IgD-negative memory B cell (primary cell): Measurements from ENCODE around the gene FNDC10. TPM values are rescaled to one million over a fixed set of nuclear protein-coding genes. Genes with fewer than 3 reads are reported as not detected.
"Not testable (repeated sequence)": the region's sequence is repeated elsewhere in the genome, so short reads cannot be mapped to it uniquely, and the experiment has no call there.

Experiments
- H3K27ac Mint-ChIP-seq, 3 donors: one replicate each; pipeline ENCODE4 v1.8.0; 2020 to 2022; ENCODE audit warnings: mild to moderate bottlenecking in 3 of 3, mixed read lengths in 3 of 3, moderate library complexity in 1 of 3
- H3K27me3 Mint-ChIP-seq: one replicate; pipeline ENCODE4 v1.8.0; 2021; ENCODE audit warnings: mixed read lengths
- H3K36me3 Mint-ChIP-seq: one replicate; pipeline ENCODE4 v1.8.0; 2020; ENCODE audit warnings: mild to moderate bottlenecking, mixed read lengths
- H3K4me1 Mint-ChIP-seq, 3 donors: one replicate each; pipeline ENCODE4 v1.8.0; 2020 to 2022; ENCODE audit warnings: mixed read lengths in 3 of 3, mild to moderate bottlenecking in 1 of 3
- H3K4me3 Mint-ChIP-seq, 4 donors: one replicate each; pipeline ENCODE4 v1.8.0; 2020 to 2022; ENCODE audit warnings: mild to moderate bottlenecking in 4 of 4, mixed read lengths in 4 of 4, moderate library complexity in 3 of 4
- H3K9me3 Mint-ChIP-seq, 3 donors: one replicate each; pipeline ENCODE4 v1.8.0; 2020 to 2021; ENCODE audit warnings: mixed read lengths in 3 of 3, mild to moderate bottlenecking in 1 of 3
- polyA plus RNA-seq: library from polyadenylated mRNA; unstranded; fragments of 300-500 nt; fragmentation: Illumina TruSeq; gene quantifications from one replicate; pipeline ENCODE4 v1.2.3, GENCODE V29; 2021

Gene FNDC10
- polyA plus RNA-seq, 1 donor from 2014 or later, result not detected

DNA sequence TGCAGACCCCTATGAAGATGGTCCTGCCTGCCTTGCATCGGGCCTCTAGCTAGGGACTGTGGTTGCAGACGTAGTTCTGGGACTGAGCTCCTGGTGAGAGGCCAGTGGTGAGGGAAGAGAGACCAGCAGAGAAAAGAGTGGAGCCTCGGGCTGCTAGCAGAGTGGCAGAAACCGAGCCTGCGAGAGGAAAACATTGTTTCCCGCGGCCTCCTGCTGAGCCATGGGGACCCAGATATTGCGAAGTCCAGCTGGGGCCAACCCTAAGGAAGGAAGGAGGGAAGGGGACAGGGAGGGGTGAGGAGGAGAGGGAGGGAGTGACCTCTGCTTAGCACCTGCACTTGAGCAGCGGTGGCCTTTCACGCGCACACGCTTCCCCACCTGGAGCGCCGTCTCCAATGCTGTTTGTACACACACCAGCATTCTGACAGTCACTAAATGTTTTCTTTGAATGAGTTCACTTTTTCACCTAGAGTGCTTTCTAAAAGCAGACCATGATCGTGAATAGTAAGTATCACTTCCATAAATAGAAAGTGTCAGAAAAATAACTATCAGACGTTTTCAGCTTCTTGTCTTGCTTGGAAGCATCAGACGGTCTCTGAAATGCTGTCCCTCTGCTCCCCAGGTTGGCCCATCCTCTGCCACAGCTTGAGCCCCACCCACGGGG lies 2.5 kb upstream of the FNDC10 start:
- Mint-ChIP-seq H3K9me3 (peaks cover 0 to 1% (median 0%) of the 10 kb centered on the region in 3 donors), H3K4me1 (peaks cover 15 to 22% (median 19%) of the 10 kb centered on the region in 3 donors), H3K4me3 (peak overlapping the region in 3 of 4 donors; percentile 28 to 84 (median 46)), H3K27ac (peak overlapping the region in 1 of 3 donors; percentile 59), H3K36me3 (no peaks in the 10 kb centered on the region), H3K27me3 (peaks cover 11% of the 10 kb centered on the region)

DNA sequence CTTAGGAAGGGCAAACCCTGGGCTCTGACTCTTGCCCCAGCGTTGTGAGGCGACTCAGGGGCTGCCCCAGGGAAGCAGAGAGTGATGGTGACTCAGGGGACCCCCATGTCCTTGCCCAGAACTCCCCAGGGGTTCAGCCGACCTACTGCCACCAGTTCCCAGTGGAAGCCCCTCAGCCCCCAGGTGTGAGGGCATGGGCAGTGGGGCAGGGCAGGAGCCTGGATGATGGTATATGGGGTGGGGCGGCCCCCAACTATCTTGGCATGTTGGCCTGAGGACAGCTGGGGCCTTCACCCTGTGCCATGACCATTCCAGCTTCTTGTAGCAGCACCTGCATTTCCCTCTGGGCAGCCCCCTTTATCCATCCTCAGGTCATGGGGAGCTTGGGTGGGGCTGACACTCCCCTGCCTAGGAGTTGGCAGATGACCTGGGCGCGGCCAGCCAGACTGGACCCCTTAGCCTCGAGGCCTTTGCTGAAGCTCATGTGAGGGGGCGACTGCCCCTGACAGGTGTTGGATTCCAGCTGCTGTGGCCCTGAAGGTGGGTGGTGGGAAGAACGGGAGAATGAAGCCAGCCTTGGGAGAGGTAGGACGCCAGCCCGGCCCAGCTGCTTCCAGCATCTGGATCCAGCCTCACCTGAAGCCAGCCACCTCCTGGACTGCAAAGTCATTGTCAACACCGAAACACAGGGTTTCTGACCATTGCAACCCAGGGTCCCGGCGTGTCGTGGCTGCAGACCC lies 1.8 kb upstream of the FNDC10 start:
- Mint-ChIP-seq H3K36me3 (no peaks in the 10 kb centered on the region), H3K27ac (peak overlapping the region in 1 of 3 donors; percentile 59), H3K4me1 (peaks cover 9 to 16% (median 13%) of the 10 kb centered on the region in 3 donors), H3K9me3 (peaks cover 0 to 1% (median 0%) of the 10 kb centered on the region in 3 donors), H3K4me3 (peak overlapping the region in 1 of 4 donors; percentile 84), H3K27me3 (peaks cover 12% of the 10 kb centered on the region)

DNA sequence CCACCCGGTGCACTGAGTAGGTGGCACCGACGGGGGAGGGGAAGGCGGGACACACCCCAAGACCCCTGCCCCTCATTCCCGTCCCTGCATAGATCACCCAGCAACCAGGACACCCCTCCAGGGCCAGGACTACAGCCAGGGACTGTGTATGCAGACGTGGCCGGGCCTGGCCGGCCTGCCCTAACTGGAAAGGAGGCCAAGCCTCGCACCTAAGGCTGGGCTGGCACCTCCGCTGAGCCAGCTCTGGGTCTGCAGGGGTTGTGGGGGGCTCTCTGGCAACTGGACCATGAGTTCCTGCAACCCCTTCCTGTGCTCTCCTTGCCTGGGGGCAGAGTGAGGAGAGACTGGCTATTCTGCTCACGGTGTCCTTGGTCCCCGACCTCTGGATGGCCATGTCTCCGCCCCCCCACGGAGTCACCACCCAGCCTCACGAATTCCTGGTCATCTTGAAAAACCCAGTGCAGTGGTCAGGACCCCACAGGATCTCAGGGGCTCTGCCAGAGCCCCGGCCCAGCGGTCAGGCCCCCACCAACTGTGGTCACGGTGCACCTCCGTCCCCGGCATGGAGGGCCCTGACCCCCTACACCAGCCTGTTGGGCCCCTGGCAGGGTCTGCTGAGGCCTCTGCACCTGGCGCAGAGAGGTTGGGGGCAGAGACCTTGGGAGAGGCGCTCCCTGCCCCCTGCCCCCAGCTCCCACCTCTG lies 1.1 kb upstream of the FNDC10 start:
- H3K36me3 Mint-ChIP-seq, result no peaks in the 10 kb centered on the region
- H3K27me3 Mint-ChIP-seq, result peaks cover 12% of the 10 kb centered on the region
- peaks cover 0 to 1% (median 0%) of the 10 kb centered on the region in 3 donors for H3K9me3 Mint-ChIP-seq
- no peak overlapping the region for H3K27ac Mint-ChIP-seq
- H3K4me1 Mint-ChIP-seq, result peaks cover 9 to 16% (median 10%) of the 10 kb centered on the region in 3 donors
- peak overlapping the region in 1 of 4 donors; percentile 58 for H3K4me3 Mint-ChIP-seq

DNA sequence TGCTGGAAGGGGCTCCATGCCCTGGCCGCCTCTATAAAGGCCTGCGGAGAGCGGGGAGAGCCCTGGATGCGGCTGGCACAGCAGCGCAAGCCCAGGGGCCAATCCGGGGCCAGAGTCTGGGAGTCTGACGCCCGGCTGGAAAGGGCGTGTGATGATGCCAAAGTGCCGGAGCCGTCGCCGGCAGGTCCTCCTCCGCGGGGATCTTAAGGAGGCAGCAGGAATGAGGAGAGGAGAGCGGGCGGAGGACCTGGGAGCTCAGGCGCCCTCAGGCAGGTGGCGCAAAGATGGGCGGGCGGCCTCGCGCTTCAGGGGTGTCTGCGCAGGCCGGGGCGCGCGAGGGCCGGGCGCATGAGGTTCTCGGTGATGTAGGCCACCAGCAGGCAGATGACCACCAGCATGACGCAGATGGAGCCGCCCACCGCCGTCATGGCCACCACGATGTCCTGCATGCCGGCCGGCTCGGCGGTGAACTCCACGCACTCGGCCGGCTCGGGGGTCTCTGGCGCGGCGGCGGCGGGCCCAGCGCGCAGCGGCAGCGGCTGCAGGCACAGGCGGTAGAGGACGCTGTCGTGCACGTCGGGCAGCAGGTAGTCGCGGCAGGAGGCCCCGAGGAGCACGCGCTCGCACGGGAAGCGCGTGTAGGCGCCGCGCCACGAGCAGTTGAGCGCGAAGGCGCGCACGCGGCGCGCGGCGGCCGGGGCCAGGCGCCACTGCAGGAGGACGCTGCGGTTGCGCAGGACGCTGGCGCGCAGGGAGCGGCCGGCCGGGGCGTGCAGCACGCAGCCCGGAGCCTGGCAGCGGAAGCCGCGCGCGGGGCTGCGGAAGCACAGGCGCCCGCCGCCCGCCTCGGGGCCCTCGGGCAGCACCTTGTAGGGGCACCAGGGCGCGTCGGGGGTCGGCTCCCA lies 653 bp downstream of the FNDC10 start:
- Mint-ChIP-seq H3K27me3 (peaks cover 12% of the 10 kb centered on the region), H3K36me3 (no peaks in the 10 kb centered on the region), H3K4me1 (peaks cover 9 to 16% (median 10%) of the 10 kb centered on the region in 3 donors), H3K4me3 (peak overlapping the region; percentile 75 to 87 (median 79)), H3K27ac (peak overlapping the region in 1 of 3 donors; percentile 70), H3K9me3 (peaks cover 0 to 1% (median 0%) of the 10 kb centered on the region in 3 donors)

DNA sequence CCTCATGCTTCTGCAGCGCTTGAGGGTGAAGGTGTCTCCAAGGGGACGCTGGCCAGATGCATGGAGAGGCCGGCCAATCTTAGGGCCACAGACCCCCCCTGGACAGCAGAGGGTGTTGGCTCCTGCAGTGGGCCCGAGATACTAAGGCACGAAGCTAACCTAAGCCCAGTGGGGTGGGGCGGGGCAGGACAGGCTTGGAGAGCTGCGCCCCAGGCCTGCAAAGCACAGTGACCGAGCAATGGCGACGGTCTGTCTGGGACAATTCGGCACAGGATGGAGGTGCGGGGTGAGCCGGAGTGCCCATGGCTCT lies 1.3 kb downstream of the FNDC10 start:
- peaks cover 12% of the 10 kb centered on the region for H3K27me3 Mint-ChIP-seq
- no peaks in the 10 kb centered on the region for H3K36me3 Mint-ChIP-seq
- peaks cover 9 to 16% (median 10%) of the 10 kb centered on the region in 3 donors for H3K4me1 Mint-ChIP-seq
- H3K27ac Mint-ChIP-seq, result peak overlapping the region in 1 of 3 donors; percentile 70
- H3K4me3 Mint-ChIP-seq, result peak overlapping the region; percentile 75 to 87 (median 79)
- peaks cover 0 to 1% (median 0%) of the 10 kb centered on the region in 3 donors for H3K9me3 Mint-ChIP-seq

DNA sequence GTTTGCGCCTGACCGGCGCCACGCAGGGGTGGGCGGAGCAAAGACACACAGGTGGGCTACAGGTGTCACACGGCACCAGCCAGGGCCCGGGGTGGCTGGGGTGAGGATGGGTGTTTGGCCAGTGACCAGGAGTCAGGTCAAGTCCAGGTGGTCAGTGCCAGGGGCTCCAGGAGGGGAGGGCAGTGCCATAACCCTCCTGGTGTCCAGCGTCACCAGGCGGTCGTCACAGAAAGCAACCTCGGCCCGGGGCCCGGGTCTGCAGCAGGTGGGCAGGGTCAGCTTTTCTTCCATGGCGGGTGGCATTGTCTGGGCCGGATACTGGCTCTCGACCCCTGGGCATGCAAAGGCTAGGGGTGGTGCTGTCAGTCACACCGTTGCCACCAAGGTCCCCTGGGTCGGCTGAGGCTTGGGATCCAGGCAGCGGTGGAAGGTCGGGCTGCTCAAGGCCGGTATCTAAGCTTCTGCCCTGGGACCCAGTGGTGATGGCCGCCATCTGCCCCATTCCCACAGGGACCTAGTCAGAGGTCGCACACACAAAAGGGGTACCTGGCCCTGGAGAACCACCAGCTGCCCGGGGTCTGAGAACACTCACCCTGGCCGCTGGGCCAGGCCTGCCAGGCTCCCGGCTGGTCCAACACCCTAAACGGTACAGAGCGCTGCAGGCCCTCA lies 1.8 kb downstream of the FNDC10 start:
- Mint-ChIP-seq H3K27me3 (peaks cover 12% of the 10 kb centered on the region), H3K4me1 (peaks cover 9 to 16% (median 9%) of the 10 kb centered on the region in 3 donors), H3K27ac (peak overlapping the region in 1 of 3 donors; percentile 66), H3K9me3 (peaks cover 0 to 1% (median 0%) of the 10 kb centered on the region in 3 donors), H3K4me3 (peak overlapping the region; percentile 36 to 87 (median 75)), H3K36me3 (no peaks in the 10 kb centered on the region)

DNA sequence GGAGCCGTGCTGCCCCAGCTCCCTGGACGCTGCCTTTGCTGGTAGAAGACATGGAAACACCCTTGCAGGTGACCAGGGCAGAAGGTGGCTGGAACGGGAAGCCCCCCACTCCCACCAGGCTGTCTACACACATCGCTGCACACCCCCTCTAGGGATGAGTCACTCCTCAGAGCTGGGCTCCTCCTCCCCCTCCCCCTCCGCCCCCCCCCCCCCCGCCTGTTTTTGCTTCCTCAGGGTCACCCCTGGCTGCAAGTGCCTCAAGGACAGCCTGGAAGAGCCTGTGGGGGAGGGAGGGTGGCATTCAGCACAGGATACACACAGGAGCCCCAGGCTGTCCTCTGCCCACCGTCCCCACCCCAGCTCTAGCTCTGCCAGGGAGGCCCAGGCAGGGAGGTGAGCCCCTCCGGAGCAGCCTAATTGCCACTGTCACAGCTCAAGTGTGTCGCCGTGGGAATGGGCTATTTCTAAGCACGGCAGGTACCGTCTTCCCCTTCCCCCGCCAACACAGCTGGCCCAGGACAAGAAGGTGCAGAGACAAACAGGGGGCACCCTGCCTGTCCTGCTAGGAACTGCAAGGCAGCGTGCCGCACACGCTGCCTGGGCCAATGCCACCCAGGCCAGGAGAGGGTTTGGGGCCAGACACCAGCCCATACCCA lies 2.5 kb downstream of the FNDC10 start:
- Mint-ChIP-seq H3K4me3 (peak overlapping the region in 3 of 4 donors; percentile 36 to 79 (median 70)), H3K27me3 (peaks cover 12% of the 10 kb centered on the region), H3K4me1 (peaks cover 3 to 11% (median 4%) of the 10 kb centered on the region in 3 donors), H3K27ac (peak overlapping the region in 1 of 3 donors; percentile 66), H3K36me3 (no peaks in the 10 kb centered on the region), H3K9me3 (peaks cover 0 to 1% (median 0%) of the 10 kb centered on the region in 3 donors)

DNA sequence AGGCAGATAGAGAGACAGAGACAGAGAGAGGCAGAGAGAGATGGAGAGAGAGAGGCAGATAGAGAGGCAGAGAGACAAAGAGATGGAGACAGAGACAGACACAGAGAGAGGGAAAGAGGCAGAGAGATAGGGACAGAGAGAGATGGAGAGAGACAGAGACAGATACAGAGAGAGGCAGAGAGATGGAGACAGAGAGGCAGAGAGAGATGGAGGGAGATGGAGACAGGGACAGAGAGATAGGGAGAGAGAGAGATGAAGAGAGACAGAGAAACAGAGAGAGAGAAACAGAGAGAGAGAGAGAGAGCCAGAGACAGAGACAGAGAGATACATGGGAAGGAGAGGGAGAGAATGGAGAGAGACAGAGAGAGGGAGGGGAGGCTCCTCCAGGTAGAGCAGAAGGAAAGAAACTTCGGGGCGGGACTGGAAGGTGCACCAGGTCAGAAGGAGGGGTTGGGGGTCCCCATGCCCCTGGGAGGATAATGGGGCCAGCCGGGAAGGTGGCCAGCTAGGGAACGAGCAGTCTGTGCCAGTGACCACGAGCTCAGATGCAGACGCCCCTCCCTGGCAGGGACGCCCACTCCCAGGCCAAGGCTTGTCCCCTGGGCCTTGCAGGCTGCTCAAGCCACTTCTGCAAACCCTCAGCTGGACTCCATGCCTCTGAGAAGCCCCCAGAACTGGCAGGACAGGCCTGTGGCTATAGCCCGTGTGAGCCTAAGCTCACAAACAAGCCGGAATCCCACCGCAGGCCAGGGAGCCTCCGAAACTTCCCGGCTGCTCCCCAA lies 3.3 kb downstream of the FNDC10 start:
- Mint-ChIP-seq H3K9me3 (no peaks in the 10 kb centered on the region), H3K36me3 (no peaks in the 10 kb centered on the region), H3K27me3 (peaks cover 12% of the 10 kb centered on the region), H3K4me1 (peaks cover 0 to 7% (median 3%) of the 10 kb centered on the region in 3 donors), H3K27ac (no peak overlapping the region), H3K4me3 (no peak overlapping the region)

DNA sequence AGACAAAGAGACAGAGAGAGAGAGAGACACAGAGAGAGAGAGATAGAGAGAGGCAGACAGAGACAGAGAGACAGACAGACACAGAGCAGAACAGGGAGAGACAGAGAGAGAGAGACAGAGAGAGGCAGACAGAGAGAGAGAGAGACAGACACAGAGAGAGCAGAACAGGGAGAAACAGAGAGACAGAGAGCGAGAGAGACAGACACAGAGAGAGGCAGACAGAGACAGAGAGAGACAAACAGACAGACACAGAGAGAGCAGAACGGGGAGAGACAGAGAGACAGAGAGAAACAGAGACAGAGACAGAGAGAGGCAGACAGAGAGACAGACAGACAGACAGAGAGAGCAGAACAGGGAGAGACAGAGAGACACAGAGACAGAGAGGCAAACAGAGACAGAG lies 4.6 kb downstream of the FNDC10 start:
- not testable (repeated sequence) for H3K4me3 Mint-ChIP-seq, H3K4me1 Mint-ChIP-seq, H3K9me3 Mint-ChIP-seq, H3K27ac Mint-ChIP-seq, H3K36me3 Mint-ChIP-seq
- peaks cover 14% of the 10 kb centered on the region for H3K27me3 Mint-ChIP-seq

DNA sequence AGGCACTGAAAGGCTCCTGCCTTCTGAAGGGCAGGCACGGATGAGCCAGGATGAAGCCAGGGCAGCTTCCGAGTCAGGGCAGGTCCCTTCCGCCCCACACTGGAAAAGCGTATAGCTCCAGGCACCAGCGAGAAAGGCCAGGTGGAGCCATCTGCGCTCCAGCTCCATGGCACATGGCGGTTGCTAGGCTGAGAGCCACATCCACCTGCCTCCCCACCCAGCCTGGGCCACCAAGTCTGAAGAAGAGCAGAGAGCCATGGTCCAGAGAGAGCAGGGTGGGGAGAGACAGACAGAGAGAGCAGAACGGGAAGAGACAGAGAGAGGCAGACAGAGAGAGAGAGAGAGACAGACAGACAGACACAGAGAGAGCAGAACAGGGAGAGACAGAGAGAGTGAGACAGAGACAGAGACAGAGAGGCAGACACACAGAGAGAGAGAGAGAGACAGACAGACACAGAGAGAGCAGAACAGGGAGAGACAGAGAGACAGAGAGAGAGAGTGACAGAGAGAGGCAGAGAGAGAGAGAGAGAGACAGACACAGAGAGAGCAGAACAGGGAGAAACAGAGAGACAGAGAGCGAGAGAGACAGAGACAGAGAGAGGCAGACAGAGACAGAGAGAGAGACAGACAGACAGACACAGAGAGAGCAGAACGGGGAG lies 5.2 kb downstream of the FNDC10 start:
- Mint-ChIP-seq H3K4me1 (peaks cover 0 to 7% (median 3%) of the 10 kb centered on the region in 3 donors), H3K36me3 (no peaks in the 10 kb centered on the region), H3K9me3 (no peaks in the 10 kb centered on the region), H3K27ac (no peak overlapping the region), H3K4me3 (no peak overlapping the region), H3K27me3 (peaks cover 14% of the 10 kb centered on the region)

DNA sequence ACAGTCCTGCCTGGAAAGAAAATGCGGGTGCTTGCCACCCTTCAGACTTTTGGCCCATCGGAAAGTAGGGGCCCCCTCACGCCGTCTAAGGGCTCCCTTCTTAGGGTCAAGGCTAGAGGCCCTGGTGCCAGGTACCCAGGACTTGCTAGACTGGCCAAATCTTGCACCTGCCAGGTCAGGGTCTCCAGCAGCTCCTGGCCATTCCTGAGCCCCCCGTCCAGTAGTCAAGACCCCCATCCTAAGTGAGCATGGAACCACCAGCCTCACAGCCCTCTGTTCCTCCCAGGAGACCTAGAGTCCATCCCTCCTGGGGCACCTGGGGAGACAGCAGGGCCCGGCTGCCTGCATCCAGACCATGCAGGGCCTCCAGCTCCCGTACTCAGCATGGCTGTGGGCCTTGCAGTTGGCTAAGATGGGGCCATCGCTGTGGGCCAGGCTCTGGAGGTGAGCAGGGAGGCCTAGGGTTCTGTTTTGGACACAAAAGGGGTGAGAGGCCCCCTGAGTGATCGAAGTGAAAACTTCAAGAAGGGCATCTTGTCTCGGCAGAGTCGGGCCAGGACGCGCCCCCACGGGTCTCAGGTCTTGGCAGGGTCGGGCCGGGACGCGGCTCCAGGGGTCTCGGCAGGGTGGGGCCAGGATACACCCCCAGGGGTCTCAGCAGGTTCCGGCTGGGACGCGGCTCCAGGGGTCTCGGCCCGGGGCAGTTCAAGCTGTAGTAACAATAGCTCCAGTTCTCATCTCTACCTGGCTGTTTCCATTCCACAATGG lies 5.9 kb downstream of the FNDC10 start:
- H3K36me3 Mint-ChIP-seq, result no peaks in the 10 kb centered on the region
- peaks cover 0 to 7% (median 3%) of the 10 kb centered on the region in 3 donors for H3K4me1 Mint-ChIP-seq
- H3K27me3 Mint-ChIP-seq, result peaks cover 12% of the 10 kb centered on the region
- H3K9me3 Mint-ChIP-seq, result no peaks in the 10 kb centered on the region
- H3K27ac Mint-ChIP-seq, result no peak overlapping the region
- H3K4me3 Mint-ChIP-seq, result no peak overlapping the region

DNA sequence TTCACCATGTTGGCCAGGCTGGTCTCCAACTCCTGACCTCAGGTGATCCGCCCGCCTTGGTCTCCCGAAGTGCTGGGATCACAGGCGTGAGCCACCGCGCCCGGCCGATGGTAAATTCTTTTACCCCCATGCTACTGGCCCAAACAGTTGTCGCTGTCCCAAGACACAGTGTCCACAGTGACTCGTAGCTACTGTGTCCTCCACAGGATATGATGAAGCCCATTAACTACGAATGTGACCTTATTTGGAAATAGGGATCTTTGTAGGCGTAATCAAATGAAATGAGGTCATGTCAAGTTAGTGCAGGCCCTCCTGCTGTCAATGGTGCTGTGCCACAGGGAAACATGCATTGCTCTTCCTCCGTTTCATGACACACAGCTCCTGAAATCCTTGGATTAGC lies 8.5 kb downstream of the FNDC10 start:
- peaks cover 4% of the 10 kb centered on the region for H3K27me3 Mint-ChIP-seq
- H3K36me3 Mint-ChIP-seq, result peaks cover 2% of the 10 kb centered on the region
- H3K9me3 Mint-ChIP-seq, result no peaks in the 10 kb centered on the region
- H3K4me1 Mint-ChIP-seq, result peaks cover 0 to 2% (median 0%) of the 10 kb centered on the region in 3 donors
- H3K4me3 Mint-ChIP-seq, result no peak overlapping the region
- no peak overlapping the region for H3K27ac Mint-ChIP-seq
